Esophagus muscularis mucosa (tissue), 4 donors: ENCODE data around the gene UBL5.

ENCODE experiments used
- CTCF ChIP-seq, 3 experiments: fragments of 200-600 bp in 2 of 3; fragments of 450-650 bp in 1 of 3; sonication (generic) in 2 of 3; IDR thresholded peaks; one replicate each; pipeline ENCODE4 v1.5.1; 2017 to 2019; ENCODE audit warnings: antibody characterized with exemption in 3 of 3, mild to moderate bottlenecking in 2 of 3, moderate library complexity in 1 of 3
- EP300 ChIP-seq: sonication (generic); formaldehyde crosslinking; IDR thresholded peaks from one replicate; pipeline ENCODE4 v1.6.1; 2017; ENCODE audit warnings: antibody characterized with exemption
- POLR2A ChIP-seq: fragments of 450-650 bp; IDR thresholded peaks from one replicate; pipeline ENCODE4 v1.6.1; 2017; ENCODE audit warnings: antibody characterized with exemption, moderate library complexity, mild to moderate bottlenecking, low read depth
- POLR2AphosphoS5 ChIP-seq, 2 donors: sonication (generic); formaldehyde crosslinking; IDR thresholded peaks; one replicate each; pipeline ENCODE4 v1.6.1; 2017; ENCODE audit warnings: antibody characterized with exemption in 2 of 2

GRCh38 chr19:9878511-9879196 lies 50.9 kb downstream of the UBL5 start:
- TF ChIP-seq POLR2AphosphoS5 (IDR thresholded peaks at IDR 0.05) (no peak), CTCF (IDR thresholded peaks at IDR 0.05) (no peak), POLR2A (no peak), EP300 (no peak)
